Loucy (cell line): ENCODE data around the gene VPS9D1.

Experiments
- H2AFZ ChIP-seq: fragments of 200-600 bp; sonication (generic); 2 replicates; pipeline ENCODE4 v1.6.0; 2016; ENCODE audit warnings: antibody characterized with exemption, mild to moderate bottlenecking, low read length, moderate library complexity
- H3F3A ChIP-seq: fragments of 200-600 bp; 2 replicates; pipeline ENCODE4 v1.6.0; 2016; ENCODE audit warnings: antibody characterized with exemption, low read depth, mild to moderate bottlenecking
- H3K27me3 ChIP-seq: fragments of 200-600 bp; sonication (generic); 2 replicates; pipeline ENCODE4 v1.6.1; 2014; ENCODE audit warnings: low read length, mild to moderate bottlenecking; ENCODE audit not compliant: insufficient read depth, poor library complexity, severe bottlenecking
- H3K36me3 ChIP-seq: fragments of 200-600 bp; sonication (generic); 2 replicates; pipeline ENCODE4 v1.6.1; 2016; ENCODE audit warnings: low read length; ENCODE audit not compliant: insufficient read depth
- H3K4me1 ChIP-seq: fragments of 200-600 bp; sonication (generic); 2 replicates; pipeline ENCODE4 v1.5.1; 2014; ENCODE audit warnings: low read length, mild to moderate bottlenecking; ENCODE audit not compliant: insufficient read depth, poor library complexity, severe bottlenecking
- H3K4me2 ChIP-seq: fragments of 200-600 bp; sonication (generic); 2 replicates; pipeline ENCODE4 v1.6.0; 2014; ENCODE audit warnings: antibody characterized with exemption, low read length, low read depth, mild to moderate bottlenecking; ENCODE audit not compliant: poor library complexity, severe bottlenecking
- H3K4me3 ChIP-seq: fragments of 200-600 bp; sonication (generic); 2 replicates; pipeline ENCODE4 v1.5.1; 2014; ENCODE audit warnings: low read length, mild to moderate bottlenecking, mixed read lengths; ENCODE audit not compliant: poor library complexity, severe bottlenecking
- H3K79me2 ChIP-seq: fragments of 200-600 bp; sonication (generic); 2 replicates; pipeline ENCODE4 v1.6.1; 2014; ENCODE audit warnings: low read length; ENCODE audit not compliant: insufficient read depth
- H3K9ac ChIP-seq: fragments of 200-600 bp; sonication (generic); 2 replicates; pipeline ENCODE4 v1.6.0; 2014; ENCODE audit warnings: mild to moderate bottlenecking, low read depth, low read length, moderate library complexity; ENCODE audit not compliant: poor library complexity, severe bottlenecking
- H3K9me2 ChIP-seq: fragments of 200-600 bp; sonication (generic); replicated peaks from 2 replicates; pipeline ENCODE4 v1.6.1; 2016; ENCODE audit warnings: low read depth, low read length, mixed read lengths
- H3K9me3 ChIP-seq: fragments of 200-600 bp; sonication (generic); 2 replicates; pipeline ENCODE4 v1.6.1; 2014; ENCODE audit warnings: mild to moderate bottlenecking, antibody characterized with exemption, low read length, low read depth; ENCODE audit not compliant: insufficient read depth
- H4K20me1 ChIP-seq: fragments of 200-600 bp; sonication (generic); 2 replicates; pipeline ENCODE4 v1.6.0; 2014; ENCODE audit warnings: antibody characterized with exemption, low read length, mild to moderate bottlenecking; ENCODE audit not compliant: insufficient read depth, poor library complexity, severe bottlenecking
- EZH2phosphoT487 ChIP-seq: fragments of 200-600 bp; IDR thresholded peaks from 2 replicates; pipeline ENCODE4 v1.6.1; 2018; ENCODE audit warnings: antibody characterized with exemption, mild to moderate bottlenecking, moderate library complexity, borderline replicate concordance
- TF ChIP-seq, protein P1 (sequence below): fragments of 200-600 bp; sonication (generic); conservative IDR thresholded peaks from 2 replicates; pipeline ENCODE4 v1.5.1; 2014; ENCODE audit warnings: mild to moderate bottlenecking, antibody characterized with exemption, low read length

The VPS9D1 gene

DNA sequence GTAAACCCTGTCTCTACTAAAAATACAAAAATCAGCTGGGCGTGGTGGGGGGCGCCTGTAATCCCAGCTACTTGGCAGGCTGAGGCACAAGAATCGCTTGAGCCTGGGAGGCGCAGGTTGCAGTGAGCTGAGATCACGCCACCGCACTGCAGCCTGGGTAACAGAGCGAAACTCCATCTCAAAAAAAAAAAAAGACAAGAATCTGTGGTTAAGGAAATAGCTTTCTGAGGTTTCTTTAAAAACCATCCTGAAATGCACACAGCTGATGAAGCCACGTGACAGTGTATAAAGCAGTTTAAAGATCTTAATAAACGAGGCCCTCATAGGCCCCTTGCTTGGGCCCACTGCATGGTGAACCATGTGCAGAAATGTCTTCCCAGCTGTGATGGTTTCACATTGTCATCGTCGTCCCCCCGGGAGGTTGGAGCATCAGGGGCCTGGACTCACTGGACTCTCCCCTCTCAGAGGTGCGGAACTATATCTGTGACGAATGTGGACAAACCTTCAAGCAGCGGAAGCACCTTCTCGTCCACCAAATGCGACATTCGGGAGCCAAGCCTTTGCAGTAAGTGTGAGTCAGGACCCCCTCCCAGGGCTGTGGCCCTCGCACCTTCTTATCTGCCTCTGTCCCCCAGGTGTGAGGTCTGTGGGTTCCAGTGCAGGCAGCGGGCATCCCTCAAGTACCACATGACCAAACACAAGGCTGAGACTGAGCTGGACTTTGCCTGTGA is 16.8 kb upstream of the VPS9D1 start:
- H3K4me3 ChIP-seq, result no peak overlapping the region
- H3K36me3 ChIP-seq, result peaks cover 34% of the 10 kb centered on the region; the same call in 1 of the 2 replicates
- no peaks in the 10 kb centered on the region for H3F3A ChIP-seq
- no peak overlapping the region for H3K9ac ChIP-seq
- no peaks in the 10 kb centered on the region for H3K9me2 ChIP-seq
- no peaks in the 10 kb centered on the region for H3K79me2 ChIP-seq
- TF ChIP-seq EZH2phosphoT487, result no peak
- TF ChIP-seq, protein P1, sequence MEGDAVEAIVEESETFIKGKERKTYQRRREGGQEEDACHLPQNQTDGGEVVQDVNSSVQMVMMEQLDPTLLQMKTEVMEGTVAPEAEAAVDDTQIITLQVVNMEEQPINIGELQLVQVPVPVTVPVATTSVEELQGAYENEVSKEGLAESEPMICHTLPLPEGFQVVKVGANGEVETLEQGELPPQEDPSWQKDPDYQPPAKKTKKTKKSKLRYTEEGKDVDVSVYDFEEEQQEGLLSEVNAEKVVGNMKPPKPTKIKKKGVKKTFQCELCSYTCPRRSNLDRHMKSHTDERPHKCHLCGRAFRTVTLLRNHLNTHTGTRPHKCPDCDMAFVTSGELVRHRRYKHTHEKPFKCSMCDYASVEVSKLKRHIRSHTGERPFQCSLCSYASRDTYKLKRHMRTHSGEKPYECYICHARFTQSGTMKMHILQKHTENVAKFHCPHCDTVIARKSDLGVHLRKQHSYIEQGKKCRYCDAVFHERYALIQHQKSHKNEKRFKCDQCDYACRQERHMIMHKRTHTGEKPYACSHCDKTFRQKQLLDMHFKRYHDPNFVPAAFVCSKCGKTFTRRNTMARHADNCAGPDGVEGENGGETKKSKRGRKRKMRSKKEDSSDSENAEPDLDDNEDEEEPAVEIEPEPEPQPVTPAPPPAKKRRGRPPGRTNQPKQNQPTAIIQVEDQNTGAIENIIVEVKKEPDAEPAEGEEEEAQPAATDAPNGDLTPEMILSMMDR, result no peak
- H3K4me2 ChIP-seq, result no peak overlapping the region
- H3K4me1 ChIP-seq, result no peaks in the 10 kb centered on the region
- H3K27me3 ChIP-seq, result no peaks in the 10 kb centered on the region
- no peaks in the 10 kb centered on the region for H3K9me3 ChIP-seq
- H4K20me1 ChIP-seq, result peaks cover 4% of the 10 kb centered on the region
- no peak overlapping the region for H2AFZ ChIP-seq

DNA sequence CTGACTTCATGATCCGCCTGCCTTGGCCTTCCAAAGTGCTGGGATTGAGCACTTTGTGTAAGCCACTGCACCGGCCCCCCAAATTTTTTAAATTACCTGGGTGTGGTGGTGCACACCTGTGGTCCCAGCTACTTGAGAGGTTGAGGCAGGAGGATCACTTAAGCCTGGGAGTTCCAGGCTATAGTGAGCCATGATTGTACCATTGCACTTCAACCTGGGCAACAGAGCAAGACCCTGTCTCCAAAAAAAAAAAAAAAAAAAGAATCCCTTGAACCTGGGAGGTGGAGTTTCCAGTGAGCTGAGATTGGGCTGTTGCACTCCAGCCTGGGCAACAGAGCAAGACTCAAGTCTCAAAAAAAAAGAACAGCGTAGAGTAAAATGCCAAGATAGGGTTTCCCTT is 15.9 kb upstream of the VPS9D1 start:
- Histone ChIP-seq H3K4me2 (no peak overlapping the region), H2AFZ (no peak overlapping the region), H3K4me3 (no peak overlapping the region), H3K36me3 (peaks cover 34% of the 10 kb centered on the region; the same call in 1 of the 2 replicates), H3K9ac (no peak overlapping the region), H3K9me2 (no peaks in the 10 kb centered on the region), H3K9me3 (no peaks in the 10 kb centered on the region), H3K4me1 (no peaks in the 10 kb centered on the region), H4K20me1 (peaks cover 4% of the 10 kb centered on the region), H3K27me3 (no peaks in the 10 kb centered on the region), H3F3A (no peaks in the 10 kb centered on the region), H3K79me2 (no peaks in the 10 kb centered on the region)
- no peak for TF ChIP-seq EZH2phosphoT487
- TF ChIP-seq, protein P1, result no peak

DNA sequence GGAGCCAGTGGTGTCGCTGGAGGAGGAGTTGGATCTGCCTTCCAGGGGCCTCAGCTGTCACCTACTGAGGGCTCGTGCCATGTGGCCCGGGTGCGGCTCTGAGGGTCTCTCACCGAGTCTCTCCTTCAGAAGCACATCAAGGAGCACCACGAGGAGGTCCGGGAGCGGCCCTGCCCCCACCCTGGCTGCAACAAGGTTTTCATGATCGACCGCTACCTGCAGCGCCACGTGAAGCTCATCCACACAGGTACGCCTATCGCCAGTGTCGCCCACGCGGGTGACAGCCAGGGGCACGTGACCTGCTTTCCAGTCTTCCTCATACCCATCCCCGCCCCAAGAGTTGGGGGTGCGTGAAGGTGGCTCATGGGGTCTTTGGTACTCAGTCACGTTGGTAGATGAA is 13.1 kb upstream of the VPS9D1 start:
- Histone ChIP-seq H3K9me2 (no peaks in the 10 kb centered on the region), H3K36me3 (peaks cover 26% of the 10 kb centered on the region; the same call in 1 of the 2 replicates)

More for the DNA sequence above, 13.1 kb upstream of the VPS9D1 start:
- no peaks in the 10 kb centered on the region for H3K79me2 ChIP-seq
- no peak for TF ChIP-seq EZH2phosphoT487
- TF ChIP-seq, protein P1, result no peak
- no peak overlapping the region for H3K4me2 ChIP-seq
- H3K4me1 ChIP-seq, result no peaks in the 10 kb centered on the region
- no peaks in the 10 kb centered on the region for H3K9me3 ChIP-seq
- no peak overlapping the region for H3K4me3 ChIP-seq
- no peak overlapping the region for H2AFZ ChIP-seq
- no peaks in the 10 kb centered on the region for H3K27me3 ChIP-seq
- peaks cover 4% of the 10 kb centered on the region for H4K20me1 ChIP-seq
- no peaks in the 10 kb centered on the region for H3F3A ChIP-seq
- H3K9ac ChIP-seq, result no peak overlapping the region
